Measurements from ENCODE around the gene UST.
A peak's percentile ranks its signal among the peaks of the same experiment; 100 is the strongest.

The UST gene

GRCh38 chr6:149008741-149009140 is 261.9 kb downstream of the UST start:
- DNase-seq (ENCODE audit: low spot score), result no peak

GRCh38 chr6:149012040-149012545 is 265.3 kb downstream of the UST start:
- DNase-seq (ENCODE audit: low spot score), result peak; percentile 93

GRCh38 chr6:149013586-149014344 is 266.9 kb downstream of the UST start:
- no peak for DNase-seq (ENCODE audit: low spot score)

GRCh38 chr6:149014631-149015534 is 268.1 kb downstream of the UST start:
- peak; percentile 15 for DNase-seq (ENCODE audit: low spot score)

GRCh38 chr6:149015535-149016525 is 269.0 kb downstream of the UST start:
- DNase-seq (ENCODE audit: low spot score), result no peak

GRCh38 chr6:149016716-149017115 is 269.9 kb downstream of the UST start:
- no peak for DNase-seq (ENCODE audit: low spot score)

GRCh38 chr6:149020319-149020718 is 273.5 kb downstream of the UST start:
- no peak for DNase-seq (ENCODE audit: low spot score)

- DNase-seq (ENCODE audit: low spot score), result no peak
These were observed 277.5 kb downstream of the UST start for GRCh38 chr6:149024361-149024760.

- no peak for DNase-seq (ENCODE audit: low spot score)
These were observed 278.2 kb downstream of the UST start for GRCh38 chr6:149025061-149025460.

GRCh38 chr6:149026530-149026942 is 279.7 kb downstream of the UST start:
- peak; percentile 57 for DNase-seq (ENCODE audit: low spot score)

GRCh38 chr6:149027484-149027883 is 280.7 kb downstream of the UST start:
- DNase-seq (ENCODE audit: low spot score), result no peak

GRCh38 chr6:149028767-149029405 is 282.1 kb downstream of the UST start:
- DNase-seq (ENCODE audit: low spot score), result peak; percentile 69

GRCh38 chr6:149031201-149031858 is 284.5 kb downstream of the UST start:
- no peak for DNase-seq (ENCODE audit: low spot score)

GRCh38 chr6:149031859-149032598 is 285.2 kb downstream of the UST start:
- peak; percentile 67 for DNase-seq (ENCODE audit: low spot score)

GRCh38 chr6:149032599-149033405 is 286.0 kb downstream of the UST start:
- DNase-seq (ENCODE audit: low spot score), result peak; percentile 72

GRCh38 chr6:149033454-149033853 is 286.6 kb downstream of the UST start:
- no peak for DNase-seq (ENCODE audit: low spot score)

GRCh38 chr6:149035766-149036165 is 288.9 kb downstream of the UST start:
- DNase-seq (ENCODE audit: low spot score), result no peak

- DNase-seq (ENCODE audit: low spot score), result peak; percentile 56
These were observed 290.3 kb downstream of the UST start for GRCh38 chr6:149037051-149037671.
